NCI-H2107 treated with DMSO at 0.1 percent for 48 hours (cell line): Measurements from ENCODE around the gene CLSTN2.

ENCODE experiments used
- DNase-seq: peaks from one replicate; lab custom pipeline; 2025; ENCODE audit not compliant: unreplicated experiment; lab: John Stamatoyannopoulos, UW

The CLSTN2 gene

DNA sequence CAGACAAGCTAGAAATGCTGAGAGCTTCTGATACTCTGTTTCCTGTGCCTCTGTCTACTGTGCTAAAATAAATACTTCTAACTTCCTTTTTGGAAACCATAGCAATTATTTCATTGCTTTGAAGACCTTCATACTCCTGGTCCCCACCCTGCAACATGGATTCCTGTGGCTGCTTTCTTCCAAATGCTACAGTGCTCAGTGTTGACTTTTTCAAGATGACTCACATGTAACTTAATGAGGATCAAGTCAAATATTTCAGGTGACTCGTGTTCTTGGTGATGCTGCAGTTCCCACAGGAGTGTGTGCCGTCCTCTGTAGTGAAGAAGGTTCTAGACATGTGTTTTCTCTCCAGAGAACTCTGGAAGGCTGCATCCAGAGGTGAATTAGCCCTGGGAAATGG is 288.6 kb downstream of the CLSTN2 start:
- no peak for DNase-seq

DNA sequence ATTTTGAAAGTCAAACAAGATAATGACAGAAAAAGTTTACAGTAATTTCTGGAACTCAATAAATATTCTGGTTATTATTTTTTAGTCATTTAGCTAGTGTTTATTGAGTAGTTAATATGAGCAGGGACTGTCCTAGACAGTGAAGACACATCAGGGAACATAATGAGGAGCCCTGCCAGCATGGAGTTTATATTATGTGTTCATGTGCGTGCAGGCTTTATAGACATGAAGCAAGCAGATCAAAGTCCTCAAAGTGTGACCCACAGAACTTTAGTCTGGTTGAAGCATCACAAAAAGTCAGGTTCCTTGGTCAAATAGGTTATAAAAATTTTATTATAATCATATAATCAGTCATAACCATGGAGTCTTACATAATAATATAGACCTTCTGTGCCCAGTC is 289.3 kb downstream of the CLSTN2 start:
- no peak for DNase-seq

DNA sequence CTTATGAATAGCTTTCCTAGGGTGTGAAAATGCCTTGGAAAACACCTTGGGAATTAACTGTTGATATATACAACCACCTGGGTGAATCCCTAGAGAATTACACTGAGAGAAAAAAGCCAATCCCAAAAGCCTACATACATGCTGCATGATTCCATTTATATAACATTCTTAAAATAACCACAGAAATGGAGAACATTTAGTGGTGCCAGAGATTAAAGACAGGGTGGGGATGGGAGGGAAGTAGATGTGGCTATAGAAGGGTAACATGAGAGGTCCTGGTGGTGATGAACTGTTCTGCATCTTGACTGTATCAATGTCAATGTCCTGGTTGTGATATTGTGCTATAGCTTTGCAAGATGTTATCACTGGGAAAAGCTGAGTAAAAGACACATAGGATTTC is 291.0 kb downstream of the CLSTN2 start:
- no peak for DNase-seq

DNA sequence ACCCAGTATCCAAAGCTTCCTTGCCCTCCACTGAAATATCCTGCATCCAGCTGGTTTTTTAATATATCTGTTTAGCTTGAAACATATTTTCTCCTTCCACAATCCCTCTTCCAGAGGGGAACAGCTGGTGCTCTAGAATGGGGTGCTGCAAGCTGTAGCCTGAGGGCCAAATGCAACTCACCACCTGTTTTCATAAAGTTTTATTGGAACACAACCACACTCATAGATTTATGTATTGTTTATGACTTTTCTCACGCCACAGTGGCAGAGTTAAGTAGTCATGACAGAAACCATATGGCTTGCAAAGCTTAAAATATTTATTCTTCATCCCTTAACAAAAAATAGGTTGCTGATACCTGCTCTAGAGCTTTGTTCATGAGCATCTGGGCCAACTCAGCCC is 298.7 kb downstream of the CLSTN2 start:
- DNase-seq, result no peak

DNA sequence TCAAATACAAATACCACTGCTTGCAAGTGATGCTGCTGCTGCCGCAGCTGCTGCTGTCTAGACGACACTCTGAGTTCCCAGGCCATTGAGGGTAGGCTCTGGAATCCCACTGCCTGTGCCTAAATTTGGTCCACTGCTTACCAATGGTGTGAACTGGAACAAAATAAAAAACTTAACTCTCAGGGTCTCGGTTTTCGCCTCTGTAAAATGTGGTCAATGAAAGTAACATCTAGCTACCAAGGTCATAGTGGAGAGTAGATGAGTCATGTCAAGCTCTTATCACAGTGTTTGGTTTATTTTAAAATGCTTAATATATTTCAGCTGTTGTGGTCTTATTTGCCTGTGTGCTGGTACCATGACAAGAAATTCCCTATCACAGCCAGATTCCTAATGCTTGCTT is 299.3 kb downstream of the CLSTN2 start:
- DNase-seq, result no peak

DNA sequence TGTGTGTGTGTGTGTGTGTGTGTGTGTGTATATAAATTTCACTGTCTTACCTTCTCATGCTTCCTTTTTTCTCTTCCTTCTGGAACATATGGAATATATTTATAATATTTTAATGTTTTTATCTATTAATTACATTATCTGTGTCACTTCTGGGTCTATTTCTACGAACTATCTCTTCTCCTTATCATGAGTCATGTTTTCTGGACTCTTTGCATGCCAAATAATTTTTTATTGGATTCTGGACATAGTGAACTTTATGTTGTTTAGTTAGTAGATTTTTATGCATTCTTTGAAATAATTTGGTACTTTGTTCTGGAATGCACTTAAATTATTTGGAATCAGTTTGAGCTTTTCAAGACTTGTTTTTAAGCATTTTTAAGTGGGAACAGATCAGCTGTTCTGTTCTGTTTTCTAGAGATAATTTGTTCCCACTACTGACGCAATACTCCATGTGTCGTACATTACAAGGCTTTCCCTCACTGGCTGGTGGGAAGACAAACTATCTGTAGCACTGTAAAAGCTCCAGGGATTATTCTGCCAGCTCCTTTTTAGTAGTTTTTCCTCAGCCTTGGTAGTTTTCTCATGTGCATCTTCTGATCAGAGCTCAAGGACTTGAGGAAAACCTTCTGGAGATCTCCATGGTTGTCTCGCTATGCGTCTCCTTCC is 302.0 kb downstream of the CLSTN2 start:
- DNase-seq, result no peak

DNA sequence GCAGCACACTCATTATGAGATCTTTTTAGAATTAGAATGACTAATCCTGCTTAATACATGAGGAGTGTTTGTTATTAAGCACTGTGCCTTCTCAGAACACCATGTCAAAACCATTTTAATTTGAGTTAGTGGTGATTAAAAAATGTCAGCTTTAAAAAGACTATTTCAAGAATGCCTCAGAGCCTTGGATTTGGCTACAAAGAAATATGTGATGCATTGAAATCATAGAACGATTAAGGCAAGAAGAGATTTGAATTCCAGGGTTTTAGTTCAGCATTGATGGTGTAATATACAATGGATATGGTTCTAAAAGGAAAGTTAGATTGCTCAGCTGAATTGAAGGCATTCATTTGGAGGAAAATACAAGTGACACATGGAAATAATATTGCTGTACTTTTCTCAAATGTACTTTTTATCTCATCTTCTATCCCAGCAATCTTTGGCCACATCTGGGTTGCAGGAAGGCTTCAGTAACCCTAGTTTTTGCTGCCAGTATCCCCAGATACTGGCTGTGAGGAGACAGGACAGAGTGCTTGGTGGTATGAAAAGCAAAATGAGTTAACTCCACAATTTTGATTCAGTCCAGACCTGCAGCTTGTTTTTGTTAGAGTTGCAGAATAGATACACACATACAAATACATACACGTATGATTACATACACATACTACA is 303.8 kb downstream of the CLSTN2 start:
- no peak for DNase-seq

DNA sequence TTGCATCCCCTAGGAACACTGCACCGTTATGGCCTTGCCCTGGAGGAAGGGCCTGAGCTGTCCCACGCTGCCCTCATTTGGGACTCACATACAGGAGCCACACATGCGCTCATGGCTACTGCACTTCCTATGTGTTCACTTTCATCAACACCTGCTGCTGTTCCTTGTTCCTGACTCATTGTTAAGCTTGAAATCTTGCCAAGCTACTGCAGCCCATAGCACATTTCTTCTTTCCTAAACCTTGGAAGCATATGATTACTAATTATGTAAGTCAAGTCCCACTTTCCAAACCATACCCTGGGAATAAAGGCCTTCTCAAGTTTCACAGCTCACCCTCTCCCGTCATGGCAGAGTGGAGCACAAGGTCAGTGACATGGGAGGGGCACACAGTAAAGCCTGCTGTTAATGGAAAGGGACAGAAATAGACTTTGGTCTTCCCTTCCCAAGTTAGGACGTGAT is 307.9 kb downstream of the CLSTN2 start:
- peak; percentile 94 for DNase-seq

DNA sequence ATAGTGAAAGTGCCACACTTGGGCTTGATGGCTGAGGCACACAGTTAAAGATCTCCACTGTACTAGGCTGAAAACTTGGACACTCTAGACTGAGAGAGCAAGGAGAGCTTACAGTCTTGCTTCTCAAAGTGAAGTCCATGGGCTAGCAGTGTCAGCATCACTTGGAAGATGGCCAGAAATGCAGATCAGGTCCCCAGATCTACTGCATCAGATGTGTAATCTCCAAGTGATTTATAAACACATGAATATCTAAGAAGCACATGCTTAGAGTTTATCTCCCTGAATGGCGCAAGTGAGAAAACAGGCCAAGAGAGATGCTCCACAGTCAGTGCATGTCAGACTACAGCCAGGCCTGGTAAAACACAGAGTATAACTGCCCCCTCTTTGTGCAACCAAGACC is 308.6 kb downstream of the CLSTN2 start:
- DNase-seq, result no peak

DNA sequence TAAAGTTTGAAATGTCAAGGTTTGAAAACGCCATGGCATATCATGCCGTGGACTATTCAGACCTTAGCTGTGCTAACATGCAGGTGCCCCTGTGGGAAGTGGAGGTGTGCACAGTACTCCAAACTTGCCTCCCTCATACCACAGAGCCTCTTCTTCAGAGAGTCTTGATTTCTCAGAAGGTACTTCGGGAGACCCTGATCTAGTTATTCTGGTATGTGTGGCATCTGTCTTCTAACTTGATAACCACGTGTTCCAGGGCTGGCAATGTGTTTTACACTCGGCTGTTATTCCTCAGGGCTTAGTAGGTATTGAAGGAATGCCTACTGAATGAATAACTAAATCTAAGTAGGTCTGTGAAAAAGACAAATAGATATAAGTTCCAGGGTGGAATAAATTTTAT is 309.9 kb downstream of the CLSTN2 start:
- no peak for DNase-seq

DNA sequence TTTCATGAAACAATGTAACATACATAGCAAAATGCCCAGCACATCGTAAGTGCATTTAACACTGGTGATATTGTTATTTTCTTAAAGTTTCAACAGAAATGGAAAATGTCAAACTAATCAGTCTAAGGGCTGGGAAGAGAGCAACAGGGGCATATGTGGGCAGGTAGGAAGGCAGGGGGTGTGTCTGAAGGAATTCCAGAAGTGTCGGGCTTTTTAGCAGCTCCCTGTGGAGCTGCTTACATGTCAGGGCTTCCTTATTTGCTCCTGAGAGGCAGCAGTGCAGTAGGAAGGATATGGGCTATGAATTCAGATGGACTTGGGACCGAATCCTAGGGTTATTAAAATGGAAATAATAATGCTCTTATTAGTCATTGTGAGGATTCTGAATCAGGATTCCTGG is 311.6 kb downstream of the CLSTN2 start:
- no peak for DNase-seq

DNA sequence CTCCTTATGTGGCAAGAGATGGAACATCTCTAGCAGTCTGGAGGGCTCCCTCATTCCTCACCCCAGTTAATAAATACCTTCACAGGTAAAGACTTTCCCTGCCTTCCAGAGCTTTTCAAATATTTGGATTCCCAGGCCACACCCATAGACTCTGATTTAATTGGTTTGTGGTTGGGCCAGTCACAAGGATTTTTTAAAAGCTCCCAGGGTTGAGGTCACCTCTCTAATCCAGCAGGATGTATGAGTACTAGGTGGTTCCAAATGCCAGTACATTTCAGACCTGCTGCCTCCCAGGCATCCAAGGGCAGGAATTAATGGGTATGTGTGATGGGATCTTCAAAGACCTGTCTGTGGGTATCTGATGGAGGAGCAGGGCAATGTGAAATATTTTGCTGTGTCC is 312.8 kb downstream of the CLSTN2 start:
- DNase-seq, result no peak

DNA sequence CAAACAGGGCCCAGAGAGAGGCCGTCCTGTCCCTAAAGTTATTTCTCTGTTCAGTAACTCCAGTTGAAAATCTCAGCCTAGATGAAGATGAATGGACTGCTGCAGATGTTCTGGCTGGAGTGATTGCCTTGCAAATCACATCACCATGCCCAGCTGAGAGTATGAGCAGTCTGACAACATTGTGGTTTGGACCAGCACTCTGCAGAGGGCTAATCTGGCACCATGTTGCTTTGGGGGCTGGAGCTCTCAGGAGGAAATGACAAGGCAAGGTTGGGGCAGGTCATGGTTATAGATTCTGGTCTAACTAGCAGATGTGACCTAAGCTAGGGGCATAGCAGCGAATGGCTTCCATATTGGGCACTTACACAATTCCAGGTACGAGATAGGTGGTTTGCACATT is 314.2 kb downstream of the CLSTN2 start:
- no peak for DNase-seq

DNA sequence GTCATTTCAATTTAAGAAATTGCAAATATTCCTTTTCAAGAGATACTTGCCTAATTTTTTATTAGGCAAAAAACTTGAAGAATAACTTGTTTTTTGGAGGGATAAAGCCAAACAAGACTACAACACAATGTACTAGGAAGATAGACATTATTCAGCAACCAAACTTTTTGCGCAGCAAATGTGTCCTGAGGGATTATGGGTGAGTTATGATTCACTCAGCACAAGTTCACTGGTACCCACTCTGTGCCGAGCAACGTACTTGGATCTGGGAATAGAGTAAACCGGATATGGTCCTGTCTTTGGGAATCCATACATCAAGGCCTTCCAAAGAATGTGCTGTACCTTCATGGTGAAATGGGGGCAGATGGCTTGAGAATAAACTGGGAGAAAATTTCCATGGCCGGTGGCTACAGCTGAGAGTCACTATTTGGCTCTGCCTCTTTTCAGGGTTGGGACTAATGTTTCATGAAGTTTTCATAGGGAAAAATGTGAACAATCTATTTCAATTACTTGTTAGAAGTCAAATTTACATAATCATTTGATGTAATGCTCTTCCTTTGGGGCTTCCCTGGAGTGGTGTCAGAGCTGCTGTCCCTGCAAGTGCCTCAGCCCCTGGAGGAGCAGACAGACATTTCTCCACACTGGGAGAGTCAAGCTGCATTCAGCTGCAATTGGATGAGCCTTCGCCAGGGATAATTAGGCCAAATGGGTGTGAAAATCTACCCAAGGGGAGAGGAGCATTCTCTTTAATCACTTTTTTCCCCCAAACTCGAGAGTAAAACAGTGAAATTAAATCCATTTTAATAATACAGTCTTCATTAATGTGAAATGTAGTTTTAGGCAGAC is 315.2 kb downstream of the CLSTN2 start:
- no peak for DNase-seq

DNA sequence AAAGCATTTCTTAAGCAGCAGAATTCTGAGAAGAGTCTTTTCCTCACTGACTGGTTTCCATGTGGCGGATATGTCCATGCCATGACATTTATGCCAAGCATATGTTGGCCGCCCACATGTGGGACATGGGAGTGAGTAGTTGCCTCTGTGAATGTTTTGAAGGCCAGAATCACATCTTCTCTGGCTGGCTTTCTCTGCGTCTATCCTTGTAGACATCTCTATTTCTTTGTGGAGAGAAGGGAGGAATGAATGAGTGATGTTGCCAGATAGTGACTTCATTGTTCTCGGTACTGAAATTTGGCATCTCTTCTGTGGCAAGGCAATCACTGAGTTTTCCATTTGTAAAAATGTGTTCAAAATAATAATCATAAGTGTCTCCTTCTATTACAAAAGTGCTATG is 316.0 kb downstream of the CLSTN2 start:
- no peak for DNase-seq

DNA sequence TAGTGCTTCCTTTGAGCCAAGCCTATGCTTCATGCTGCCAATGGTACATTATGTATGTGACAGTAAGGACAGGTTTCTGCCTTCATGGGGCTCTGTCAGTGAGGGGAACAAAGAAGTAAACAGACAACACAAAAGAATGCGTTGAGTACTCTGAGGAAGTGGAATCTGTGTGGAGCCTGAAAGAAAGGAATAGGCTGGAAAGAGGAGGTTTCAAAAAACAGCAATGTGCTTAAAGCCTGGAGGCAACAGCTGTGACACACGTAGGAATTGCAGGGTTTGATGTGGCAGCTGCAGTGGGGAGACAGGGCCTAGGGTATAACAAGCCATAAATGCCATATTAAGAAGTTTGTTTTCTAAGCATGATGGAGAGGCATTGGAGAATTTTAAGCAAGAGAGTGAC is 316.7 kb downstream of the CLSTN2 start:
- DNase-seq, result peak; percentile 28

DNA sequence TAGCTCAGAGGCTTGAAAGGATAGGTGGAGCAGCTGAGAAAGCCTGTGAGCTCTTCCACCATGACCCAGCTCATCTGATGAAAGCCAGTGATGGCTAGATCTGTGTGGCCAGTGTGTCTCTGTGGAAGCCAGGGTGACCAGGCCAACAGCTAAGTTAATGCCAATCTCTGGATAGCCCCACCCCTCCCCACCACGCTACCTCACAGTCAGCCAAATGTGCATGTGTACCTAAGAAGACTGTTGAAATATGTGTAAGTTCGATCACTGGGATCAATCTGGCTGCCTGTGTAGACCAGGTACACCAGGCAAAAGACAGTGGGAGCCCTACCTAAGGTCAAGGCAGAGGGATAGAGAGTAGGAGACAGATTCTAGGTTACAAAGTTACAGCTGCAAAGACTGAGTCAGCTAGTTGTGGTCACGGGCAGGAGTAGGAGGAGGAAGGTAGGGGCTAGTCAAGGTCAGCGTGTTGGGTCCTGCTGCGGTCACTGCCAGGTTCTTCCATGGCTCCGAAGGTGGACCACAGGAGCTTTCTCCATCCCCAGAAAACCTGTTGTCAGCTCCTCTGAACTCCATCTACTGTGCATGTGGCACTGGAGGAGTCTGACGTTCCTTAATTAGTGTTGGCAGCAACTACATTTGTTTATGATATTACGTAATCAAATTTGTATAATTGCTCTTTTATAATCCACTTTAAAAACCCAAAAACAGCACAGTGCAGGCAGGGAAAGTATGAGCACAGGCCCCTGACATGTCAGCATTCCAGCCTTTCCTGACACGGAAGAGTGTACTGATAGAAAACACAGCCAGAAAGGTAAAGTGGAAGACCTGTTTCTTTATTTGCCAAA is 318.0 kb downstream of the CLSTN2 start:
- no peak for DNase-seq

DNA sequence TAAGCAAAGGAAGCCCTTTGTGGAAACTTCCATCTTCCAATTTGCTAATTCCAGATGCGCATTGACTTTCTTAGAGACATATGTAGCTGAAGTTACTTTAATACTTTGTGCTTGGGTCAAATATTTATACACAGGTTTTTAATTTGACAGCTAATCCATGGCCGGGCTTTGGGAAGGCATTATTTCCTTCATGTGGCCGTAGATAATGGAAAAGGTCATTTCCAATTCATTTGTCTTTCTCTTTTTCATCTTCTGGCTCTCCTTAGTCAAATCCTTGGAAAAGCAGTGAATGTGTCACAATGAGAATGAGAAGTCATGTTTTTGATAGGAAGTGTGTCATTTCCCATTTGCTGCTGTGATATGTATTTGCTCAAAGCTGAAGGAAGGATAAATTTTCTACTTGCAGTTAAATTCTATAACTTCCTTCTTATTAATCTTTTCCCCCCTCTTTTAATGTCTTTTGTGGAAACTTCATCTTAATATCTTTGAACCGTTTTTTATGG is 323.3 kb downstream of the CLSTN2 start:
- DNase-seq, result no peak

DNA sequence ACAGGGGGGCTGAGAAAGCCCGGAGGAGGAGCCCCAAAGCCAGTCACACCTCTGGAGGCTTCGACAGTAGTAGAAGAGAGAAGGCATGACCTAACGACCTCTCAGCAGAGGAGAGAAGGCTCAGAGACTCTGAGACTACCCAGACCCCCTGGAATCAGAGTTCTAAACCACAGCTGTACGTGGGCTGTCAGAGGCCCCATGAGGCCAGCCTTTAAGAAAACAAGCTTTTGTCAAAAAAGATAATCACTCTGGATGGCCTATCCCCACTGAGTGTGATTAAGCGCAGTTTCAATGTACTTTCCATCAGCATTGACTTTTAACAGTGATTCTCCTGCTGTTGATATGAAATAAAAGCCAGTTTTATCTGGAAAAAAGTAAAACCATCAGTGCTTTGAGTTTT is 330.3 kb downstream of the CLSTN2 start:
- no peak for DNase-seq

DNA sequence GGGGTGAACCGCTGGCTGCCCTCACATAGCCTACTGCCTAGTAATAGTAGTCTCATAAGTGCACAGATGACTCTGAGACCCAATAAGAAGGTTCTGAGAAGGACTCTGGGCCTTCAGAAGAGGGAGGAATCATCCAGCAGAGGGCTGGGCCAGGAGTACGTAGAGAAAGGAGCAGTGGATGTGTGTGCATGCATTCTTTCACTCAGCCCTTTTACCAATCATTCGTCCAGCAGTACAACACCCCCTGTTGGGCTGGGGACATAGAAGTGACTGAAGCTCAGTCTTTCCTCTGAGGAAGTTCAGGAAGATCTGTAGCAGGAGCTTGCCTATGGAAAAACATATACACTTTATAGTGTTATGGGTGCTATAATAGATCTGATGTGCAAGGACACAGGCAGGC is 333.1 kb downstream of the CLSTN2 start:
- DNase-seq, result no peak

DNA sequence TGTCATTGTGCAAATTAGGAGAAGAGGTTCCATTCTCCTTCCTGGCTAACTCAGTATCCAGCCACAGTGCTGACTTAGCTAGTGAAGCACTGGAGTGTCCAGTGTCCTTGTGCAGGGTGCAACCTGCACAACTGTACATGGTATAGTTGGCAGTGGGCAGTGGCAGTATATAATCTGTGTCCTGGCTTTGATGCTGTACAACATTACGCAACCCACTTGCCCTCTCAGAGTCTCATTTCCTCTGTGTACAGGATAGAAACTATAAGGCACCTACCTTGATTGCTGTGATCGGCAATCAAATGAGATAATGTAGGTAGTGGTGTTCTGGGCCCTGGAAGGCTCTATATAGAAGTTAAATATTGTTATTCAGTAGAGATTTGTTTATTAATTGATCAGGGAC is 333.6 kb downstream of the CLSTN2 start:
- no peak for DNase-seq
